AG09309 (cell line): ENCODE data around the gene OSTF1.

Source experiments
- DNase-seq: peaks from one replicate; pipeline ENCODE4 v3.0.0-alpha.2; 2010; ENCODE audit warnings: low read depth
- H3K4me3 ChIP-seq: 2 replicates; pipeline ENCODE4 v1.5.1; 2011; ENCODE audit warnings: mild to moderate bottlenecking, low read depth, low read length, moderate library complexity; ENCODE audit not compliant: control insufficient read depth
- CTCF ChIP-seq: IDR thresholded peaks from 2 replicates; pipeline ENCODE4 v1.5.1; 2011; ENCODE audit warnings: mild to moderate bottlenecking, low read depth, low read length, inconsistent platforms; ENCODE audit not compliant: insufficient read depth, control insufficient read depth; ENCODE audit errors: missing control alignments

OSTF1 gene

DNA sequence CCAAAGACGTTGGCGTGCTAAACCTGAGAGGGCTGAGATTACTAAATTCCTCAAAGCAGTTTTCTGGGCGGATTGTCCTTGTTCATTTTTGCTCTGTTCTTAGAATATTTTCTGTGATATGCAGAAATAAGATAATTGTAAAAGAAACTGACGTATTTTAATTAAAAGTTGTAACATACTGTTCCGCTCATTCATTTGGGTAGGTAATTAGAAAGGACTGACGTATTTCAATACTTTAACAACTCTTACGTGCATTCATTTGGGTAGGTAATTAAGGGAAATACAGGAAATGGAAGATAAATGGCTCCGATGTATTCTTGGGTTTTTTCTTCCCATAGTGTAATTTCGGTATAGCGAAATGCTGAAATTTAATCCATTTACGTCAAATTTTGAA, 1.1 kb downstream of the OSTF1 start:
- DNase-seq = no peak
- peak overlapping the region; percentile 97 for H3K4me3 ChIP-seq
- TF ChIP-seq CTCF = no peak

DNA sequence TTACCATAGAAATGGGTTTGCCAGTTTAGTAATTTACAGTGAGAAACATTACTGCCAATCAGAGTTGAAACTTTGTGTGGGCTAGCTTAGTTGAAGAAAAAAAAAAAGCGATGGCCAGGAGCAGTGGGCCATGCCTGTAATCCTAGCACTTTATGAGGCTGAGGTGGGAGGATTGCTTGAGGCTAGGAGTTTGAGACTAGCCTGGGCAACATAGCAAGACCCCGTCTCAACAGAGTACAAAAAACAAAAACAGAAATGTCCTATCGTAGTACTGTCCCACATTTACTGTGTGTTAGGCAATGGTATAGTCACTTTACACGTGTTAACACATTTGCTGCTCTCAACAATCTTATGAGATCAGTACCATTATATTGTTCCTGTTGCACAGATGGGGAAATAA, 2.3 kb downstream of the OSTF1 start:
- no peak overlapping the region for H3K4me3 ChIP-seq
- TF ChIP-seq CTCF = no peak

GRCh38 chr9:75092766-75093165, 4.5 kb downstream of the OSTF1 start:
- H3K4me3 ChIP-seq = no peak overlapping the region
- TF ChIP-seq CTCF = no peak
- DNase-seq = no peak

More for the DNA sequence above, 2.3 kb downstream of the OSTF1 start:
- DNase-seq = no peak

GRCh38 chr9:75096796-75097195, 8.5 kb downstream of the OSTF1 start:
- no peak for TF ChIP-seq CTCF
- no peak for DNase-seq
- H3K4me3 ChIP-seq = no peak overlapping the region

DNA sequence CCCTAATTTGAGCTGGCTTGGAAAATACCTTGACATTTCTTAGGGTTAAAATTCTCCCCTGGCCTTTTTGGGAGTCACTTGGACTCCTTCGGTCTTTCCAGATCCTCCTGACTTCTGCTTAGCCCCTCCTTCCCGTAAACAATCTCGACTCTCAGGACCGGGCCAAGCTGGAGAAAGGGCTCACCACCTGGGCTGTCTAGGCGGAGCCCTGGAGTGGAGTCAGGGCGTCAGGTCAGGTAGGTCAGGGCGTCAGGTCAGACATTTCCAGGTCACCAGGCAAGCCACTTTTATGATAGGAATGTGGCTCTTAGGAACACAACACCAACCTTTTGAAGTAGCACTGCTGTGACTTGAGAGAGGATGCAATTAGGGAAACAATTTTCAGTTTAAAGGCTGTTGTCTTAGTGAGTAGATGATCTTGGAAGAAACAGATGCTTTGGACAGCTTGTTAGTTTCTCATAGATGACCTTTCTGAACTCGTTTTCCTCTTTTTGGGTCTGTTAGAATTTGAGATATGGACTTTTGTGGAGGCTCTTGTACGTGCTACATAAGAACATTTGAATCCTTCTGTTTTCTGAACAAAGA, 12.8 kb downstream of the OSTF1 start:
- no peak for TF ChIP-seq CTCF
- DNase-seq = no peak
- no peak overlapping the region for H3K4me3 ChIP-seq

GRCh38 chr9:75102177-75102790, 14.0 kb downstream of the OSTF1 start:
- no peak for TF ChIP-seq CTCF
- DNase-seq = no peak
- no peak overlapping the region for H3K4me3 ChIP-seq
